Activated CD4-positive, alpha-beta T cell treated with anti-CD3 and anti-CD28 coated beads, Interleukin-2, amount 10 ng/mL, durations not matched to agents 24 days and 14 days (primary cell): ENCODE data around the gene FOXN3. TPM values are rescaled to one million over a fixed set of nuclear protein-coding genes. Genes with fewer than 3 reads are reported as not detected.

Experiments
- DNase-seq: peaks from one replicate; pipeline ENCODE4 v3.0.0; 2022
- H3K27ac Mint-ChIP-seq: one replicate; pipeline ENCODE4 v1.8.0; 2022; ENCODE audit warnings: mild to moderate bottlenecking, mixed read lengths
- H3K27me3 Mint-ChIP-seq: one replicate; pipeline ENCODE4 v1.8.0; 2022; ENCODE audit warnings: mixed read lengths
- H3K36me3 Mint-ChIP-seq: one replicate; pipeline ENCODE4 v1.8.0; 2022; ENCODE audit warnings: low read depth, mild to moderate bottlenecking, mixed read lengths
- H3K4me1 Mint-ChIP-seq: one replicate; pipeline ENCODE4 v1.8.0; 2021; ENCODE audit warnings: mixed read lengths
- H3K4me3 Mint-ChIP-seq: one replicate; pipeline ENCODE4 v1.8.0; 2022; ENCODE audit warnings: mild to moderate bottlenecking, moderate library complexity, mixed read lengths
- H3K9me3 Mint-ChIP-seq: one replicate; pipeline ENCODE4 v1.8.0; 2021; ENCODE audit warnings: mixed read lengths
- intact Hi-C: fragments of 100-400 bp; cut with micrococcal nuclease; formaldehyde crosslinking; loops from one replicate; pipeline ENCODE4 v1.15.1; 2023
- total RNA-seq: library from RNA; stranded (reverse); gene quantifications from 2 replicates; pipeline ENCODE4 v1.2.3, GENCODE V29; 2022

Gene FOXN3
- total RNA-seq, 1 donor from 2014 or later: 80.0 TPM

GRCh38 chr14:89293314-89293916 is 123.6 kb downstream of the FOXN3 start:
- intact Hi-C loops: no loop called here
- H3K36me3 Mint-ChIP-seq: peaks cover 7% of the 10 kb centered on the region
- H3K27me3 Mint-ChIP-seq: no peaks in the 10 kb centered on the region
- no peak for DNase-seq
- peaks cover 28% of the 10 kb centered on the region for H3K4me1 Mint-ChIP-seq
- H3K9me3 Mint-ChIP-seq: no peaks in the 10 kb centered on the region
- no peak overlapping the region for H3K4me3 Mint-ChIP-seq
- H3K27ac Mint-ChIP-seq: no peak overlapping the region

- H3K4me3 Mint-ChIP-seq: no peak overlapping the region
- peak overlapping the region; percentile 30 for H3K27ac Mint-ChIP-seq
- no peak for DNase-seq
- peaks cover 28% of the 10 kb centered on the region for H3K4me1 Mint-ChIP-seq
- H3K9me3 Mint-ChIP-seq: no peaks in the 10 kb centered on the region
- intact Hi-C loops: no loop called here
- H3K36me3 Mint-ChIP-seq: peaks cover 4% of the 10 kb centered on the region
- H3K27me3 Mint-ChIP-seq: no peaks in the 10 kb centered on the region
Measured at GRCh38 chr14:89292579-89293313, 124.3 kb downstream of the FOXN3 start.

GRCh38 chr14:89291351-89291940 is 125.6 kb downstream of the FOXN3 start:
- no peaks in the 10 kb centered on the region for H3K27me3 Mint-ChIP-seq
- no peak overlapping the region for H3K4me3 Mint-ChIP-seq
- H3K27ac Mint-ChIP-seq: peak overlapping the region; percentile 11
- peaks cover 10% of the 10 kb centered on the region for H3K36me3 Mint-ChIP-seq
- H3K4me1 Mint-ChIP-seq: peaks cover 37% of the 10 kb centered on the region
- H3K9me3 Mint-ChIP-seq: no peaks in the 10 kb centered on the region
- no peak for DNase-seq
- intact Hi-C loops: no loop called here

GRCh38 chr14:89290813-89291212 is 126.2 kb downstream of the FOXN3 start:
- H3K4me3 Mint-ChIP-seq: no peak overlapping the region
- H3K9me3 Mint-ChIP-seq: no peaks in the 10 kb centered on the region
- H3K4me1 Mint-ChIP-seq: peaks cover 37% of the 10 kb centered on the region
- peak overlapping the region; percentile 25 for H3K27ac Mint-ChIP-seq
- intact Hi-C loops: no loop called here
- DNase-seq: no peak
- H3K36me3 Mint-ChIP-seq: peaks cover 10% of the 10 kb centered on the region
- no peaks in the 10 kb centered on the region for H3K27me3 Mint-ChIP-seq

- H3K27me3 Mint-ChIP-seq: no peaks in the 10 kb centered on the region
- intact Hi-C loops: no loop called here
- no peaks in the 10 kb centered on the region for H3K9me3 Mint-ChIP-seq
- H3K4me1 Mint-ChIP-seq: peaks cover 38% of the 10 kb centered on the region
- no peak overlapping the region for H3K27ac Mint-ChIP-seq
- H3K36me3 Mint-ChIP-seq: peaks cover 15% of the 10 kb centered on the region
- H3K4me3 Mint-ChIP-seq: no peak overlapping the region
- no peak for DNase-seq
Measured at GRCh38 chr14:89289477-89289876, 127.6 kb downstream of the FOXN3 start.

GRCh38 chr14:89288114-89288513 is 128.9 kb downstream of the FOXN3 start:
- H3K4me3 Mint-ChIP-seq: no peak overlapping the region
- H3K4me1 Mint-ChIP-seq: peaks cover 44% of the 10 kb centered on the region
- H3K9me3 Mint-ChIP-seq: no peaks in the 10 kb centered on the region

GRCh38 chr14:89284333-89285058 is 132.5 kb downstream of the FOXN3 start:
- H3K36me3 Mint-ChIP-seq: peaks cover 39% of the 10 kb centered on the region
- H3K9me3 Mint-ChIP-seq: peaks cover 4% of the 10 kb centered on the region
- DNase-seq: no peak
- peak overlapping the region; percentile 76 for H3K27ac Mint-ChIP-seq
- H3K27me3 Mint-ChIP-seq: no peaks in the 10 kb centered on the region
- peaks cover 51% of the 10 kb centered on the region for H3K4me1 Mint-ChIP-seq
- no peak overlapping the region for H3K4me3 Mint-ChIP-seq
- intact Hi-C loops: no loop called here

More at GRCh38 chr14:89288114-89288513, 128.9 kb downstream of the FOXN3 start:
- Mint-ChIP-seq H3K36me3 (peaks cover 19% of the 10 kb centered on the region), H3K27me3 (no peaks in the 10 kb centered on the region), H3K27ac (no peak overlapping the region)
- no peak for DNase-seq
- intact Hi-C loops: no loop called here

- Mint-ChIP-seq H3K4me1 (peaks cover 59% of the 10 kb centered on the region), H3K27ac (peak overlapping the region; percentile 57), H3K36me3 (peaks cover 48% of the 10 kb centered on the region), H3K9me3 (peaks cover 4% of the 10 kb centered on the region), H3K4me3 (peak overlapping the region; percentile 37), H3K27me3 (no peaks in the 10 kb centered on the region)
- intact Hi-C loops: no loop called here
- peak; percentile 69 for DNase-seq
Measured at GRCh38 chr14:89283327-89284060, 133.5 kb downstream of the FOXN3 start.

GRCh38 chr14:89282191-89282590 is 134.8 kb downstream of the FOXN3 start:
- peaks cover 54% of the 10 kb centered on the region for H3K36me3 Mint-ChIP-seq
- H3K4me3 Mint-ChIP-seq: no peak overlapping the region
- intact Hi-C loops: no loop called here
- H3K9me3 Mint-ChIP-seq: peaks cover 9% of the 10 kb centered on the region
- no peaks in the 10 kb centered on the region for H3K27me3 Mint-ChIP-seq
- no peak overlapping the region for H3K27ac Mint-ChIP-seq
- peaks cover 66% of the 10 kb centered on the region for H3K4me1 Mint-ChIP-seq
- DNase-seq: no peak

GRCh38 chr14:89280600-89280999 is 136.4 kb downstream of the FOXN3 start:
- Mint-ChIP-seq H3K4me3 (no peak overlapping the region), H3K36me3 (peaks cover 59% of the 10 kb centered on the region), H3K4me1 (peaks cover 76% of the 10 kb centered on the region), H3K27me3 (no peaks in the 10 kb centered on the region), H3K9me3 (peaks cover 9% of the 10 kb centered on the region), H3K27ac (no peak overlapping the region)
- intact Hi-C loops: no loop called here
- DNase-seq: no peak

- no peaks in the 10 kb centered on the region for H3K27me3 Mint-ChIP-seq
- DNase-seq: no peak
- peaks cover 15% of the 10 kb centered on the region for H3K9me3 Mint-ChIP-seq
- no peak overlapping the region for H3K4me3 Mint-ChIP-seq
- no peak overlapping the region for H3K27ac Mint-ChIP-seq
- peaks cover 79% of the 10 kb centered on the region for H3K4me1 Mint-ChIP-seq
- H3K36me3 Mint-ChIP-seq: peaks cover 64% of the 10 kb centered on the region
- intact Hi-C loops: loop anchor here (5.0 kb wide), 3 partner anchors 52 to 338 kb away; no protein-coding TSS in a partner anchor
Measured at GRCh38 chr14:89279649-89280232, 137.3 kb downstream of the FOXN3 start.

GRCh38 chr14:89277203-89277602 is 139.8 kb downstream of the FOXN3 start:
- intact Hi-C loops: loop anchor here (2.0 to 5.0 kb wide), 5 partner anchors 50 to 340 kb away; no protein-coding TSS in a partner anchor
- H3K4me1 Mint-ChIP-seq: peaks cover 68% of the 10 kb centered on the region
- peak overlapping the region; percentile 4 for H3K4me3 Mint-ChIP-seq
- H3K9me3 Mint-ChIP-seq: peaks cover 15% of the 10 kb centered on the region
- H3K27me3 Mint-ChIP-seq: no peaks in the 10 kb centered on the region
- DNase-seq: no peak
- H3K36me3 Mint-ChIP-seq: peaks cover 67% of the 10 kb centered on the region
- H3K27ac Mint-ChIP-seq: peak overlapping the region; percentile 76
